ENCODE measurements around the gene IL22RA2. TPM values are rescaled to one million over a fixed set of nuclear protein-coding genes. Genes with fewer than 3 reads are reported as not detected.

The IL22RA2 gene
- total RNA-seq, 1 experiment from 2014 or later, result not detected

GRCh38 chr6:137095651-137096238 lies 77.7 kb downstream of the IL22RA2 start:
- Histone ChIP-seq H3K9me3 (ENCODE audit: control insufficient read depth, insufficient read depth, low read depth, low read length) (no peaks in the 10 kb centered on the region), H3K4me3 (ENCODE audit: low read depth in 2 of 2, low read length in 2 of 2) (no peak overlapping the region), H3K27me3 (ENCODE audit: control insufficient read depth, insufficient read depth, low read length) (no peaks in the 10 kb centered on the region; the same call in 1 of the 2 replicates), H3K27ac (ENCODE audit: low read length) (no peak overlapping the region), H3K36me3 (ENCODE audit: control insufficient read depth, insufficient read depth, low read length) (no peaks in the 10 kb centered on the region), H3K4me1 (ENCODE audit: control insufficient read depth, insufficient read depth, low read length) (no peaks in the 10 kb centered on the region)
- DNase-seq (ENCODE audit: low read depth, low spot score) (no peak), ATAC-seq (no peak)
- CTCF ChIA-PET, result no interaction called here
- POLR2A ChIA-PET, result no interaction called here
- BruUV-seq (replicated peaks), result no TSS peak
- in situ Hi-C loops (cut with HindIII; ENCODE audit: low pct_unique_long_range_greater_than_20kb, low sequenced_read_pairs) (no loop called here), intact Hi-C loops (cut with micrococcal nuclease; ENCODE audit: unreplicated experiment) (loop anchor here (2.0 kb wide), 1 partner anchor 71 kb away; no protein-coding TSS in a partner anchor)
- TF ChIP-seq REST (IDR thresholded peaks at IDR 0.05; ENCODE audit: insufficient read depth in 1 of 2, low read depth in 2 of 2, low read length in 1 of 2) (no peak), CTCF (IDR thresholded peaks at IDR 0.05) (no peak), TCF7L2 (IDR thresholded peaks at IDR 0.05; ENCODE audit: low read depth, low read length) (no peak), POLR2AphosphoS5 (IDR thresholded peaks at IDR 0.05; ENCODE audit: low read depth, low read length) (no peak), SIN3A (IDR thresholded peaks at IDR 0.05; ENCODE audit: borderline replicate concordance, insufficient read depth, low read depth, low read length) (no peak)

- Histone ChIP-seq H3K4me1 (ENCODE audit: control insufficient read depth, insufficient read depth, low read length) (no peaks in the 10 kb centered on the region), H3K4me3 (ENCODE audit: low read depth in 2 of 2, low read length in 2 of 2) (no peak overlapping the region), H3K9me3 (ENCODE audit: control insufficient read depth, insufficient read depth, low read depth, low read length) (no peaks in the 10 kb centered on the region), H3K36me3 (ENCODE audit: control insufficient read depth, insufficient read depth, low read length) (no peaks in the 10 kb centered on the region), H3K27ac (ENCODE audit: low read length) (no peak overlapping the region), H3K27me3 (ENCODE audit: control insufficient read depth, insufficient read depth, low read length) (no peaks in the 10 kb centered on the region; the same call in 1 of the 2 replicates)
- CTCF ChIA-PET, result no interaction called here
- DNase-seq (ENCODE audit: low read depth, low spot score), result no peak
- intact Hi-C loops (cut with micrococcal nuclease; ENCODE audit: unreplicated experiment) (loop anchor here (2.0 kb wide), 1 partner anchor 72 kb away; no protein-coding TSS in a partner anchor), in situ Hi-C loops (cut with HindIII; ENCODE audit: low pct_unique_long_range_greater_than_20kb, low sequenced_read_pairs) (no loop called here)
- no TSS peak for BruUV-seq (replicated peaks)
- no peak for ATAC-seq
- TF ChIP-seq REST (IDR thresholded peaks at IDR 0.05; ENCODE audit: insufficient read depth in 1 of 2, low read depth in 2 of 2, low read length in 1 of 2), result no peak
- TF ChIP-seq POLR2AphosphoS5 (IDR thresholded peaks at IDR 0.05; ENCODE audit: low read depth, low read length), result no peak
- TF ChIP-seq SIN3A (IDR thresholded peaks at IDR 0.05; ENCODE audit: borderline replicate concordance, insufficient read depth, low read depth, low read length), result no peak
- TF ChIP-seq TCF7L2 (IDR thresholded peaks at IDR 0.05; ENCODE audit: low read depth, low read length), result no peak
- TF ChIP-seq CTCF (IDR thresholded peaks at IDR 0.05), result no peak
- POLR2A ChIA-PET, result no interaction called here
Measured at GRCh38 chr6:137095093-137095492, 78.4 kb downstream of the IL22RA2 start.

Measured in Panc1 (cell line).